Epithelial cell of prostate (primary cell): ENCODE measurements around the gene MFAP2.
A peak's percentile ranks its signal among the peaks of the same experiment; 100 is the strongest.

Source experiments
- DNase-seq: peaks from one replicate; pipeline ENCODE4 v3.0.0-alpha.2; 2011; ENCODE audit warnings: low read depth, low spot score
- H3K27ac ChIP-seq: fragments of 450-650 bp; 2 replicates; pipeline ENCODE4 v1.5.1; 2017; ENCODE audit warnings: mild to moderate bottlenecking

Gene MFAP2

DNA sequence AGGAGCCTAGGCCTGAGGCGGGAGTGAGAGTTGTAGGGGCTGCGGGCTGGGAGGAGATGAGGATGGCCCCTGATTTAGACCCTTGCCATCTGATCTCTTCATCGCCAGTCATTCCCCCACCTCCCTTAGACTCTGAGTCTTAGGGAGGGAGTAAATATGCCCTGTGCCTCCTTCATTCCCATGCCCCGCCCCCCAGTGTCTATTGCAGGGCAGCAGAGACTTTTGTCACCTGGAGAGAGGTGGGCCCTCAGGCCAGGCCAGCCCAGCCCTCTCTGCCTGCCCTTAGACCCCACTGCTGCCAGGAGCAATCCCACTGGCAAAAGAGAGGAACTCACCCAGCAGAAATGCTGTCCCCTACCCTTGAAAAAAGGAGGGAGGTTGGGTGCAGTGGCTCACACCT lies 3.2 kb upstream of the MFAP2 start:
- DNase-seq: no peak

DNA sequence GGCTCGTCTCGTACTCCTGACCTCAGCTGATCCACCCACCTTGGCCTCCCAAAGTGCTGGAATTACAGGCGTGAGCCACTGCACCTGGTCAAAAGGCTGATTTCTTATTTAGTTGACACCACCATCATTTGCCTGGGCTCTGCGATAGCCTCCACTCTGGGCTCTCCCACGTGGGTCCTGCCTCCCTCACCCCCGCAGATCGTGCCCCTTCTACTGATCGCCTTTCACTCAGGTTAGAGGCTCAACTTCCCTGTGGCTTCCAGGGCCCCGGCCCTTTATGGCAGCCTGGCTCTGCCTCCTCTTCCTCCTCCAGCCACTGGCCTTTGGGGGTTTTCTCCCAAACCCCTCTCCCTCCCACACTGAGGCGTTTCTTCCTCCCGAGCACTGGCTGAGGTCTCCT lies 2.5 kb upstream of the MFAP2 start:
- DNase-seq: no peak
- no peak overlapping the region for H3K27ac ChIP-seq

More for the DNA sequence above, 3.2 kb upstream of the MFAP2 start:
- H3K27ac ChIP-seq: no peak overlapping the region

DNA sequence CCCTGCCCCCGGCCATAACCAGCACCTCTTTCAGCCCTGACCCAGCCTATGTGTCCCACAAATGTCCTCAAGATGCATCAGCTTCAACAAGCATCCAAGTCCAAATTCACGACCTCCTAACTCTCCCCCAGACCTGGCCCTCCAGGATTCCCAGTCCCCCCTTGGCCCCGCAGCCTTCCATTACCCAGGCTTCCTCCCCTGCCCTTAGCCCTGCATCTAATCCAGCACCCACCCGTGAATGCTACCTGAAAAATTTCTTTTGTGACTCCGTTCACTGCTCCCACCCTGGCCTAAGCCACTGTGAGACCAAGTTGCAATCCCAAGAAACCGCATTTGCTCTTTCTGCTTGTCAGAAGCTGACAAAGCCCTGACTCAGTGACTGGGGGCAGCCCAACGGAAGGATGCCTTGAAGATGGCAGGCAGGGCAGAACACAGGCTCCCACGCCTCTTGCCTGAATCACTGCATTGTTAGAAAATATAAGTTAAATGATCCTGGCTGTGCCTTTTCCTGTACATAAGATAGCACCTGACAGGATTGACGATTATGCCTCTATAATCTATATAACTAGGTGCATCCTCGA lies 939 bp upstream of the MFAP2 start:
- DNase-seq: peak; percentile 69
- peak overlapping the region; percentile 98 for H3K27ac ChIP-seq

DNA sequence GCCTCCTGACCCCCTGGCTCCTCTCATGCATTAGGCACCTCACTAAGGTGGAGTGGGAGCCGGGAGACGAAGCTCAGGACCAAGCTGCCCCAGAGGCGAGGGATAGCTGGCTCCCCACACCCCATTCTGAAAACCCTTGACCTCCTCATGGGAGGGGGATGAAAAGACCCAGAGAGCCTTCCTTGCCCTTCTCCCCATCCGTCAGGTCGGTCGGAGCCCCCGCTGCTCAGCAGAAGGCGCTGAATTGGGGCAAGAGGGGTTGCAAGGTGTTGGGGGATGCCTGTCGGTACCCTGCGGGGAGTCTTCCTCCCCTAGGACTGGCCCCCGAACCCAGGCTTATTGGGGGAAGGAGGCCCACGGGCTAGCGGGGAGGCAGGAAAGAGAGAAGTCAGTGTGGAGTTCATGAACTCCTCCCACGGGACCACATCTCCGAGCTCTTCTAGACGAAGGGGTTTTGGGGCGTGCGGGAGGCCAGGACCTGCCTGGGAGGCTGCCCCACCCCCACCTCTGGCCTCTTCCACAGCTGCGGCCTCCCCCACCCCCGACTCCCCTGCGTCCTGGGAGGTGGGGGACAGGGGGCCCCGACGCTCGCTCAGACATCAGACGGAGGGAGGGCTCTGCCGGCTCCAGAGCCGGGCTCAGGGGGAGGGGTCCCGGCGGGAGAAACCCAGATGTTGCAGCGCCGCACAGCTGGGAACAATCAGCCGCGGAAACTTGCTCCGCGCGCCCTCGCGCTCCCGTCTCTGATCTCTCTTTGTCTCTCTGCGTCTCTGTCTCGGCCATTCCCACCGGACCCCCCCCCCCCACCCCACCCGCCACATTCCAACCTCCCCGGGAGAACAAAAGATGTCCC lies 719 bp downstream of the MFAP2 start:
- peak overlapping the region; percentile 98 for H3K27ac ChIP-seq
- DNase-seq: no peak

DNA sequence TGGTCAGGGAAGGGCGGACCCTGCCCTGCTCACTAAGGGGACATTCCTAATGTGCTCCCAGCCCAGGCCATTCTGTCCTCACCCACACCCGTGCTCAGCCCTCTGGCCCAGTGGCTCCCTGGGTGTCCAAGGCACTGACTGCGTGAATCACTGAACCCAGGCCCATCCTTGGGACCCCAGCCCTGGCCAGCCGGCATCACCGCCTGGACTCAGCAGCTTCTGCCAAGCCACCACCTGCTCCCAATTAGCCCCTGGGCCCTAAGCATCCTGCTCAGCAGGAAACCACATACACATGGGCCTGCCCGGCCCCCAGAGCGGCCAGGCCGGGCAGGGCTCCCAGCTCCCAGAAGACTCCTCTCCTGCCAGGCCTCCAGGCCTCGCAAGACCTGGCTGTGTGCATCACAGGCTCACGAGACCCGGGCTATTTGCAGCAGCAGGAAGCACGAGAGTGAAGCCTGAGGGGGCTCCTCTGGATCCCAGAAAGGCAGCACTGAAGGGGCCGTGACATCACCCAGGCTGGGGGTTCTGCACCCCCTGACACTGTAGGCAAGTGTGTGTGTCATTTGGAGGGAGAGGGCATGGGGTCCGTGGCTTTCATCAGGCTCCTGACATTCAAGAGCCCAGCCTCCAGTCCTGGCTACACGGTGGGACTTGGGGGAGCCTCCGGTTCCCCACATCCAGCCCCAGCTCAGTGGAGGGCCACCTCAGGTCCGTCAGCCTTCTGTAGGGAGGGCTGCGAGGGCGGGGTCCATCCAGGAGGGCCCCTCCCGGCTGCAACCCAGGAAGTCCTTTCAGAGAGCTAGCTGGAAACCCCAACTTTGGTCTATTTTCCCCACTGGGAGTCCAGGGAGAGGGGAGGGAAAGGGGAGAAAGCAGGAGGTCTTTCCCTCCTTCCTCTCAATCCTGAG lies 1.6 kb downstream of the MFAP2 start:
- peak overlapping the region; percentile 98 for H3K27ac ChIP-seq
- DNase-seq: no peak

DNA sequence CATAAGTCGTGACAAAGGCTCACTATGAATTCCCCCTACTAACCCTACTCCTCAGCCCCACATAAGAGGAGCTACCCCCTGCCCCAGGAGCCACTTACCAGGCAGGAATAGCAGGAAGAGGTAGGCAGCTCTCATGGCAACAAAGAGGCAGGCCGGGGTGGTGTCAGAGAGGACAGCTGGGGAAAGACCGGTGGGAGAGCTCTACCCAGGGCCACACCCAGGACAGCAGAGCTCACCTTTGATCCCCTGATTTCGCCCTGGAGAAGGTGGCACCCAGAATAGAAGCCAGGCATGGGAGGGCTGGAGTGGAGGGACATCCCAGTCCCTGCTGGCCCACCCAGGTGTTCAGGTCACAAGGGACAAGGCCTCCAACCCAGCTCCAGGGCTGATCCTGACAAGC lies 2.3 kb downstream of the MFAP2 start:
- no peak for DNase-seq

DNA sequence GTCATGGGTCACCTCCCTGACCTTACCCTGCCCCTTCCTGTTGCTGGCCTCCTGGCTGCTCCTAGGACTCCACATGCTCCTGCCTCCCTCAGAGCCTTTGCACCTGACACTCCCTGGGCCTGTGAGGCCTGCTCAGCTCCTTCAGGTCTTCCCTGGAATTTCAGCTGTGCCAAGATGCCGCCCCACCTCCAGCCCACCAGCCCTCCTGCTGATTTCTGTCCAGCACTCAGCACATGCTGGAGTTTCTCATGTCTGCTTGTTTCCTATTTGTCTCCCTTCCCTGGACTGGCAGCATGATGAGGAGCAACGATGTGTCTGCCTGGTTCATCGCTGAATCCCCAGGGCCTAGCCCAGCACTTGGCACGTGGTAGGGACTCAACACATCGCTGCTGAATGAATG lies 3.0 kb downstream of the MFAP2 start:
- no peak for DNase-seq
- H3K27ac ChIP-seq: no peak overlapping the region

More for the DNA sequence above, 2.3 kb downstream of the MFAP2 start:
- no peak overlapping the region for H3K27ac ChIP-seq

DNA sequence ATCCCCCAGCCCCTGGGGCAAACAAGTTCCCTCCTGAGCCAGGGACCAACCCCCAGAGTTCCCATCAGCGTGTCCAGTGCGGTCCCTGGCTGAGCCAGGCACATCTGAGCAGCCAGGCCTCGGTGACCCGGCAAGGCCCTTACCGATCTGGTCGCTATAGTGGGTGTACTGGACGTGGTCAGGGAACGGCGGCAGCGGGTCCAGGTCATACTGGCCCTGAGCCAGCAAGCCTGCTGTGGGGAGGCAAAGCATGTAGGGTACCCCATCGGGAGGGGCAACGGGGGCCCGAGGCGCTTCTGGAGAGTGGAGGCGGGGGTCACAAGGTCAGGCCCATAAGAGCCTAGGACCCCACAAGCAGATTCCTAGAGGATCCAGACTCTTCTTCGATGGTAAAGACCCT lies 3.5 kb downstream of the MFAP2 start:
- H3K27ac ChIP-seq: no peak overlapping the region
- DNase-seq: no peak

DNA sequence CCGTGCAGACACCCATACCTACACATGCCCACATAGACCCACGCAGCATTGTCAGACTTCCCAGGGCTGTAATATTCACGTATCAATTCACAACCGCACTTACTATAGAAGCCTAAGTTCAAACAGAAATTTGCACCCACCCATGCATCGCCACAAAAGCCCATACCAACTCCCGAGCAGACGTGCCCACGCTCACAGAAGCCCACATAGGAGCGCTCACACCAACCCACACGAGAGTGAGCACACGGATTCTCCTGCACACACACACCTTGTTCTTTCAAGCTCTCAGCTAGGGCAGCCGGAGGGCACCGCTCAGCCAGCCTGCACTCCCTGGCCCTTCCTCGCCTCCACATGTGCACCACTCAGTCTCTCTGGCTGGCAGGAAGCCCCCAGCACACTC lies 4.6 kb downstream of the MFAP2 start:
- no peak overlapping the region for H3K27ac ChIP-seq
- DNase-seq: no peak

DNA sequence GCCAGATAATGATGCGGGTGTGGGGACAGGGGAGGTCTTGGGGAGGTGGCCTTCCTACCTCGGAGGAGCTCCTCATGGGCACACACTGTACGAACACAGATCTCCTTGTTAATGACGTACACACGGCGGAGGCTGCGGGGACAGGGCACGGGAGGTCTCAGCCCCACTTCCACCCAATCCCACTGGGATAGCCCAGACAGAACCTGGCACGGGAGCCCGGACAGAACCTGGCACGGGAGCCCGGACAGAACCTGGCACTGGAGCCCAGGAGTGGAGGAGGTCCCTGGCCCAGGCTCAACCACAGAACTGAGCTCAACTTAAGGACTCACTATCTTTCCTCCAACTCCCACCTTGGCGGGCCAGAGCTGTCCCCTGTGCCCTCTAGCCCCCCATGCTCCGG lies 5.2 kb downstream of the MFAP2 start:
- no peak for DNase-seq
- no peak overlapping the region for H3K27ac ChIP-seq

DNA sequence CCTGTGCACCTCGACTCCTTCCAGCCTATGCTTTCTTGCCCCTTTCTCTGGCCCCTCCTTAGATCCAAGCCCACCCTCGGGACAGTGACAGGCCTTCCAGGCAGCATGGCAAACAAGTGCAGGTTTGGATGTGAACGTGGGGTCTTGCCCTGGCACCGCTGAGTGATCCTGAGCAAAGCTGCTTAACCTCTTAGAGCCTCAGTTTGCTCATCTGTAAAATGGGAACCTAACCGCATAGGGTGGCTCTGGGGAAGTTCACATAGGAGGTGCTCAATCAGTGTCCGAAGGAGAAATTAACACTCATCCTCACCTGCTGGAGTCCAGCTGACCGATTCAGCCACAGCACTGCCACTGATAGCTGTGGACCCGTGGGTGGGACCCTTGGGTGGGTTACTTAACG lies 7.2 kb downstream of the MFAP2 start:
- H3K27ac ChIP-seq: no peak overlapping the region
- no peak for DNase-seq

DNA sequence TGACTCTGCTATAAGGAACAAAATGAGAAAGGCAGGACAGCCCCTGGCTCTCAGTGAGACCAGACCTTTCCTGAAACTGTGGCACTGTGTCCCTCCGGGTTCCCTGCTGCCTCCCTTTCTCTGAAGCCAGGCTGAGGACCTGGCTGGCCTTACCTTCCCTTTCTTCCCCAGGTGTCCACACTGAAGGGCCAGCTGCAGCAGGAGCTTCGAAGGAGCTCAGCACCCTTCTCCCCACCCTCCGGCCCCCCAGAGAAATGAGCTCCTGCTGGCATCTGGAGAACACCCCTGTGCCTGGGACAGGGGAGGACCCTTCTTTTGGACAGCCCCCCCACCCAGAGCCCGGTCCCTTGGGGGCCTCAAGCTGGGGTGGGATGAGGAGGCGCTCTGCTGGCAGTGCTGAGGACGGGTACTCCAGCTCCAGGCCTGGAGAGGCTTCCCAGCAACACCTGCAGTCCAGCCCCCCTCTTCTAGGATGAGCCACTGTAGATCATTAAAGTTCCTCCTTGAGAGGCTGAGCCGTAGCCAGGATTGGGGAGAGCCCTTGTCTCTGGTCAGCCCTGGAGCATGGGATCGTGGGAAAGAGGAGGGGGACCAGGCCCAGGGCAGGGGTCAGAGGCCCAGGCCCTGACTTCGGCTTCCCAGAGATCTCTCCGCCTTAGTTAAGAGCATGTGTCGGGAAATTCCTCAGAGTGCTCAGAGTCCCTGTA lies 8.1 kb downstream of the MFAP2 start:
- H3K27ac ChIP-seq: no peak overlapping the region
- no peak for DNase-seq

DNA sequence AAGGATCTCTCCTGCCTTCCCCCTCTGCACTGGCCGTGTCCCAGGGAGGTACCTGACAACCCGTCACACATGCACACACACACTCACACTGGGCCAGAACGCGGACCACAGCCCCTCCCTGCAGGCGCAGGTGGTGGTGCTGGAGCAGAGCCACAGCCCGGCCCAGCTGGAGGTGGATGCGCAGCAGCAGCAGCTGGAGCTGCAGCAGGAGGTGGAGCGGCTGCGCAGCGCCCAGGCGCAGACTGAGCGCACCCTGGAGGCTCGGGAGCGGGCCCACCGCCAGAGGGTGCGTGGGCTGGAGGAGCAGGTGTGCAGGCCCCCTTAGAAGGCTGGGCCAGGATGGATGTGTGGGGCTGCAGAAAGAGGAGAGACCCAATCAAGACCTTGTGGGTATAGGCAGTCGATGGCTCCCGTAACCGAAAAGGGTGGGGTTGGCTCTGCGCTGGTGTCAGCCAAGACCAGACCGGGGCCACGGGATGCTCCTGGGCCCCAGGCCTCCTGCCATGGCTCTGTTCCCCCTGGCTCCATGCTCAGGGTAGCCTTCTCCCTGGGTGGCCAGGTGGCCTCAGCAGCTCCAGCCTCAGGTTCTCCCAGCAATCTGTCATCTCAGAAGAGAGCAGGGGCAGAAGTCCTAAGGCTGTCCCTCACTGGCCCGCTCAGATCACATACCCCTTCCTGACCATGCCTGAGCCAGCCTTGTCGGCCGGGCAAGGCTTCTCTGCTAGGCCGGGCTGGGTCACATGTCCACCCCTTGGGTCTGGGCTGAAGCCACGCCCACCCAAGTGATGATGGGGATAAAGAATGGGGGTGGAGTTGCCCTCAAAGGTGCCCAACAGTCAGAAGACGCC lies 8.9 kb downstream of the MFAP2 start:
- no peak for DNase-seq

DNA sequence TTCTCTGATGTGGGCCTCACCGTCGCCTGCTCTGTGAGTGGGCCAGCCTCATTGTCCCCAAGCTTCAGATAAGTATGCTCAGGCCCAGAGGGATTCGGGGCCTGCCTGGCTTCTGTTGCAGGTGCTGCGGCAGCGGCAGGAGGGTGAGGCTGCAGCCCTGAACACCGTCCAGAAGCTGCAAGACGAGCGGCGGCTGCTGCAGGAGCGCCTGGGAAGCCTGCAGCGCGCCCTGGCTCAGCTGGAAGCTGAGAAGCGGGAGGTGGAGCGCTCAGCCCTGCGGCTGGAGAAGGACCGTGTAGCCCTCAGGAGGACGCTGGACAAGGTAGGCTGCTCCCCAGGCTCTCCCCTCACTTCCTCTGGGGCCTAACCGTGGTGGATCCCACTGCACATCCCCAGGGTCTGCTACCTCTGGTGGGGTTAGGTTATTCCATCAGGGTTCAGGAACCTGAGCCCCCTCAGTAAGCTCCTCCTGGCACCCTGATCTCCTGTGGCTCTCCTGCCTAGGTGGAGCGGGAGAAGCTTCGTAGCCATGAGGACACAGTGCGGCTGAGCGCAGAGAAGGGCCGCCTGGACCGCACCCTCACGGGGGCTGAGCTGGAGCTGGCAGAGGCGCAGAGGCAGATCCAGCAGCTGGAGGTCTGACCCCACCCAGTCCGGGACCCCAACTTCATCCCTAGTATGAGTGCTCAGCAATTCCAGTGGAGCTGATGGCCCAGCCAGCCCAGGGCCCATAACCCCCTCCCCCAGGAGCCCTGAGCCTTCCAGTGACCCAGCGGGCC lies 10.1 kb downstream of the MFAP2 start:
- H3K27ac ChIP-seq: no peak overlapping the region
- no peak for DNase-seq

More for the DNA sequence above, 8.9 kb downstream of the MFAP2 start:
- H3K27ac ChIP-seq: no peak overlapping the region

DNA sequence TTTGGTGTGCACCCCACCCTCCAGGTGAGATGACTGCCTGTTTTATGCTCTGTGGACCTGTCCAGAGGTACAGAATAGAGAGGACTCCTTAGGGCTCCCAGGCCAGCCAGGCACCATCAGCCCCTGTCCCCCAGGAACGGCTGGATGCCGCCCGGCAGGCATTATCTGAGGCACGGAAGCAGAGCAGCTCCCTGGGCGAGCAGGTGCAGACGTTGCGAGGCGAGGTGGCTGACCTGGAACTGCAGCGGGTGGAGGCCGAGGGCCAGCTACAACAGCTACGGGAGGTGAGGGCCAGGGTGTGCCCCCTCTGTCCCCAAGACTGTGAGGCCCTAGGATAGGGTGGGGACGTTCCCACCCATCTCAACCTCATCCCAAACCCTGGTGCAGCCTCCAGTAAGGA lies 10.8 kb downstream of the MFAP2 start:
- no peak for DNase-seq
- H3K27ac ChIP-seq: no peak overlapping the region

DNA sequence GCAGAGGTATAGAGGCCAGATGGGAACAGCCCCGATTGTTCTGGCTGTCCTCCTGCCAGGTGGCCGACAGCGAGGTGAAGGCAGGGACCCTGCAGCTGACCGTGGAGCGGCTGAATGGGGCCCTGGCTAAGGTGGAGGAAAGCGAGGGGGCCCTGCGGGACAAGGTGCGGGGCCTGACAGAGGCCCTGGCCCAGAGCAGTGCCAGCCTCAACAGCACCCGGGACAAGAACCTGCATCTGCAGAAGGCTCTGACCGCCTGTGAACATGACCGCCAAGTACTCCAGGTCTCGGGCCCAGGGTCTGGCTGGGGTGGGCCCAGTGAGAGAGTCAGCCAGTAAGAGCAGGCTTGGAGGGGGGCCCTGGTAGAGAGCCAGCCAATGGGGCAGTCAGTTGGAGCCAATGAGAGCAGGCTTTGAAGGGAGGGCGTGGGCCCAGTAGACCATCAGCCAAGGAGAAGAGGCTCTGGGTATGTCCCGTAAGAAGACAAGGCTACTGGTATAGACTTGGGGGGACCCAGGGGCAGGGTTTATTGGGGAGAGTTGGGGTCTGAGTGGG lies 11.3 kb downstream of the MFAP2 start:
- no peak for DNase-seq
- no peak overlapping the region for H3K27ac ChIP-seq

DNA sequence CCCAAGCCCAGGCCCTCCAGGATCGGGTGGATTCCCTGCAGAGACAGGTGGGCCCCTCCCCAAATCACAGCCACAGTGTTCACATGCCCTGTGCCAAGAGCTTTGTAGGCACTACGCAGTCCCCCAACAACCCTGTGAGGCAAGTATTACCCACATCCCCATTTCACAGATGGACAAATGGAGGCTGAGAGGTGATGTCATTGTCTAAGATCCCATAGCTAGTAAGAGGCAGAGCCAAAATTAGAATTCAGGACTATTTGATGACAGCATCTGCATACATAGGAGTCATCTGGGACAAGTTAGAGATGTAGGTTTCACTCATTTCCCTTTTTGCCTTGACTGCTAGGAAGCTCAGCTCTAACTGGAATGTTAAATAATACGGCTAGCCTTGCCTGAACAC lies 12.0 kb downstream of the MFAP2 start:
- H3K27ac ChIP-seq: no peak overlapping the region
- no peak for DNase-seq

DNA sequence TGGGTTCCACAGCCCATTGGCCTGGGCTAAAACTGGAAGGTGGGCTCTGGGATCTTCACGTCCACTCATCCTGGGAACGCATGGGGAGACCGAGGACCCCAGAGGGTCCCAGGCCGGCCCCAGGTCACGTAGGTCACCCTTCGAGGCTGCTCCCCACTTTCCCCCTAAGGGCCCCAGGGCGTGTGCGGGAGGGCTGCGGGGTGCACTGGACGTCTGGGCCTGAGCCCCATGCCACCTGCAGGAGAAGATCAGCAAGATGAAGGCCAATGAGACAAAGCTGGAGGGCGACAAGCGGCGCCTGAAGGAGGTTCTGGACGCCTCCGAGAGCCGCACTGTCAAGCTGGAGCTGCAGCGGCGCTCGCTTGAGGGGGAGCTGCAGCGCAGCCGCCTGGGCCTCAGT lies 12.5 kb downstream of the MFAP2 start:
- H3K27ac ChIP-seq: no peak overlapping the region
- no peak for DNase-seq
